PC-3 (cell line): ENCODE measurements around the gene ATP1A4. TPM values are rescaled to one million over a fixed set of nuclear protein-coding genes. Genes with fewer than 3 reads are reported as not detected.

ENCODE experiments used
- ATAC-seq: fragments of 200-7000 bp; cut with Tn5 transposase; 2 replicates; pipeline ENCODE4 v1.9.1; 2020; ENCODE audit warnings: mild to moderate bottlenecking, moderate library complexity
- BruUV-seq: library from RNA; stranded (reverse); fragments of 400-500 nt; replicated peaks from 2 replicates; lab custom pipeline; 2021; lab: Mats Ljungman, UMichigan
- CTCF ChIA-PET: fragments of 300-600 bp; sonication (Branson Sonifier 250); formaldehyde crosslinking; loops from one replicate; lab custom pipeline; 2022; ENCODE audit warnings: antibody characterized with exemption; lab: Charles Lee
- POLR2A ChIA-PET: fragments of 300-600 bp; sonication (Branson Sonifier 250); formaldehyde crosslinking; loops from one replicate; lab custom pipeline; 2022; ENCODE audit warnings: antibody characterized with exemption; ENCODE audit not compliant: unreplicated experiment; lab: Charles Lee
- DNase-seq: peaks from one replicate; pipeline ENCODE4 v3.0.0-alpha.2; 2015
- H2AFZ ChIP-seq: fragments of 300-600 bp; sonication (generic); 2 replicates; pipeline ENCODE4 v1.6.0; 2016; ENCODE audit warnings: antibody characterized with exemption, low read length
- H3F3A ChIP-seq: fragments of 300-600 bp; sonication (generic); one replicate; pipeline ENCODE4 v1.6.0; 2017; ENCODE audit warnings: antibody characterized with exemption, low read length, control low read depth, mild to moderate bottlenecking; ENCODE audit not compliant: unreplicated experiment
- H3K27ac ChIP-seq: fragments of 300-600 bp; sonication (generic); 2 replicates; pipeline ENCODE4 v1.5.1; 2016; ENCODE audit warnings: mild to moderate bottlenecking, low read length
- H3K27me3 ChIP-seq: fragments of 300-600 bp; sonication (generic); 2 replicates; pipeline ENCODE4 v1.6.1; 2016; ENCODE audit warnings: low read length, mixed read lengths
- H3K36me3 ChIP-seq: fragments of 300-600 bp; sonication (generic); 2 replicates; pipeline ENCODE4 v1.6.1; 2016; ENCODE audit warnings: low read depth, mixed run types, low read length, mixed read lengths
- H3K4me1 ChIP-seq: fragments of 300-600 bp; sonication (generic); 2 replicates; pipeline ENCODE4 v1.5.1; 2016; ENCODE audit warnings: low read length; ENCODE audit not compliant: insufficient read depth
- H3K4me2 ChIP-seq: fragments of 300-600 bp; sonication (generic); 2 replicates; pipeline ENCODE4 v1.6.0; 2016; ENCODE audit warnings: low read length
- H3K4me3 ChIP-seq: fragments of 300-600 bp; sonication (generic); 2 replicates; pipeline ENCODE4 v1.5.1; 2016; ENCODE audit warnings: mild to moderate bottlenecking, low read length, mixed read lengths
- H3K79me2 ChIP-seq: fragments of 300-600 bp; sonication (generic); 2 replicates; pipeline ENCODE4 v1.6.1; 2017; ENCODE audit warnings: low read length, mixed read lengths
- H3K9ac ChIP-seq: fragments of 300-600 bp; sonication (generic); 2 replicates; pipeline ENCODE4 v1.6.0; 2016; ENCODE audit warnings: mild to moderate bottlenecking, low read length
- H3K9me2 ChIP-seq: fragments of 300-600 bp; sonication (generic); replicated peaks from 2 replicates; pipeline ENCODE4 v1.6.1; 2016; ENCODE audit warnings: mixed run types, low read length, mixed read lengths
- H3K9me3 ChIP-seq: fragments of 300-600 bp; sonication (generic); 2 replicates; pipeline ENCODE4 v1.6.1; 2016; ENCODE audit warnings: low read length, mixed read lengths
- H4K20me1 ChIP-seq: fragments of 300-600 bp; sonication (generic); 2 replicates; pipeline ENCODE4 v1.6.1; 2016; ENCODE audit warnings: low read length, mixed read lengths
- EZH2 ChIP-seq: fragments of 300-600 bp; sonication (generic); IDR thresholded peaks from one replicate; pipeline ENCODE4 v1.6.1; 2017; ENCODE audit warnings: antibody characterized with exemption, mild to moderate bottlenecking, low read length; ENCODE audit not compliant: unreplicated experiment
- EZH2phosphoT487 ChIP-seq: fragments of 300-600 bp; sonication (generic); IDR thresholded peaks from 2 replicates; pipeline ENCODE4 v1.6.1; 2018; ENCODE audit warnings: mild to moderate bottlenecking, antibody characterized with exemption, low read length, borderline replicate concordance
- intact Hi-C: fragments of 100-400 bp; cut with micrococcal nuclease; formaldehyde crosslinking; loops from 2 replicates; pipeline ENCODE4 v1.9.0; 2023
- total RNA-seq: library from RNA; depleted of rRNA; stranded (reverse); fragments of >200 nt; gene quantifications from 2 replicates; pipeline ENCODE4 v1.2.3, GENCODE V29; 2014
- TF ChIP-seq, protein P1 (sequence below): fragments of 300-600 bp; sonication (generic); conservative IDR thresholded peaks from 2 replicates; pipeline ENCODE4 v1.5.1; 2017; ENCODE audit warnings: antibody characterized with exemption, low read depth, mild to moderate bottlenecking, low read length

The ATP1A4 gene
- total RNA-seq, 1 experiment from 2014 or later = 0.04 TPM

DNA sequence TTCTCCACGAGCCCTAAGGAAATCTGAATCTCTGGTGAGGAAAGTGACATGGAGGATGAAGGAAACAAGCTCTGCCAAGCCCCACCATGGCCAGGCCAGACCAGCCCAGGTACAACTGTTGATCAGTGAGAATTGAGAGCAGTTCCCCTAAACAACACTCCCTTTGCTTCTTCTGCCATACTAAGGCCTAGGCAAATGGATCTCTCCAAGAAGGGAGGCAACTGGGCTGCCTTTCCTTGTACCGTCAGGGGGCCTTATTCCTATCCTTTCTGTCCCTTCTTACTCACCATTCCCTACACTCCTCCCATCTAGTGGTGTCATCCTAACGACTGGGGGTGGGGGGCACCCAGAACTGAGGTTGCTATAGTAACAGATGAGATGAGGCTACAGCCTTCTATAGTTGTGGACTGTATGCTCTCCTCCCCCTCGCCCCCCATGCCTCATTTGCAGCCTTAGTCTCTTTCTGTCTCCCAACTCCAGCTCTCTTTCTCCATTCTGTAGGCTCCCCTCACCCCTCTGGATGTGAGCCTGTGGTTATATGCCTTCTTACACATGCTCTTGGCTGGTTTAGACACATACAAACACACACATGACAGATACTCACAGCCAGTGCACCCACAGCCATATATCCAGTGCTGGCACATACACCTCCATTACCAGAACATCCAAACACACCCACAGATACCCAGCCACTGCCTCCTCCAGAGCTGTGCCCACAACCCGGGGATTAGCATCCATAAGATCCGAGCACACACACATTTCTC is 57.3 kb downstream of the ATP1A4 start:
- H3K9ac ChIP-seq = no peak overlapping the region
- no peak for TF ChIP-seq EZH2
- TF ChIP-seq, protein P1, sequence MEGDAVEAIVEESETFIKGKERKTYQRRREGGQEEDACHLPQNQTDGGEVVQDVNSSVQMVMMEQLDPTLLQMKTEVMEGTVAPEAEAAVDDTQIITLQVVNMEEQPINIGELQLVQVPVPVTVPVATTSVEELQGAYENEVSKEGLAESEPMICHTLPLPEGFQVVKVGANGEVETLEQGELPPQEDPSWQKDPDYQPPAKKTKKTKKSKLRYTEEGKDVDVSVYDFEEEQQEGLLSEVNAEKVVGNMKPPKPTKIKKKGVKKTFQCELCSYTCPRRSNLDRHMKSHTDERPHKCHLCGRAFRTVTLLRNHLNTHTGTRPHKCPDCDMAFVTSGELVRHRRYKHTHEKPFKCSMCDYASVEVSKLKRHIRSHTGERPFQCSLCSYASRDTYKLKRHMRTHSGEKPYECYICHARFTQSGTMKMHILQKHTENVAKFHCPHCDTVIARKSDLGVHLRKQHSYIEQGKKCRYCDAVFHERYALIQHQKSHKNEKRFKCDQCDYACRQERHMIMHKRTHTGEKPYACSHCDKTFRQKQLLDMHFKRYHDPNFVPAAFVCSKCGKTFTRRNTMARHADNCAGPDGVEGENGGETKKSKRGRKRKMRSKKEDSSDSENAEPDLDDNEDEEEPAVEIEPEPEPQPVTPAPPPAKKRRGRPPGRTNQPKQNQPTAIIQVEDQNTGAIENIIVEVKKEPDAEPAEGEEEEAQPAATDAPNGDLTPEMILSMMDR = no peak
- no peak for TF ChIP-seq EZH2phosphoT487
- BruUV-seq = no TSS peak
- peaks cover 27% of the 10 kb centered on the region; the same call in 1 of the 2 replicates for H4K20me1 ChIP-seq
- H3K9me2 ChIP-seq = no peaks in the 10 kb centered on the region
- no peaks in the 10 kb centered on the region for H3F3A ChIP-seq
- peaks cover 40% of the 10 kb centered on the region for H3K36me3 ChIP-seq
- intact Hi-C loops = no loop called here
- H3K4me2 ChIP-seq = no peak overlapping the region
- DNase-seq = no peak
- no peak overlapping the region for H3K27ac ChIP-seq
- H3K9me3 ChIP-seq = no peaks in the 10 kb centered on the region
- no peak for ATAC-seq
- H3K27me3 ChIP-seq = no peaks in the 10 kb centered on the region
- peaks cover 57% of the 10 kb centered on the region for H3K79me2 ChIP-seq
- H3K4me3 ChIP-seq = no peak overlapping the region
- ChIA-PET POLR2A (no interaction called here), CTCF (interaction anchor here (2.1 kb wide), 1 partner anchor 15 kb away, joined by 5 read pairs; no protein-coding TSS in a partner anchor)
- H2AFZ ChIP-seq = no peak overlapping the region
- H3K4me1 ChIP-seq = peaks cover 23% of the 10 kb centered on the region

DNA sequence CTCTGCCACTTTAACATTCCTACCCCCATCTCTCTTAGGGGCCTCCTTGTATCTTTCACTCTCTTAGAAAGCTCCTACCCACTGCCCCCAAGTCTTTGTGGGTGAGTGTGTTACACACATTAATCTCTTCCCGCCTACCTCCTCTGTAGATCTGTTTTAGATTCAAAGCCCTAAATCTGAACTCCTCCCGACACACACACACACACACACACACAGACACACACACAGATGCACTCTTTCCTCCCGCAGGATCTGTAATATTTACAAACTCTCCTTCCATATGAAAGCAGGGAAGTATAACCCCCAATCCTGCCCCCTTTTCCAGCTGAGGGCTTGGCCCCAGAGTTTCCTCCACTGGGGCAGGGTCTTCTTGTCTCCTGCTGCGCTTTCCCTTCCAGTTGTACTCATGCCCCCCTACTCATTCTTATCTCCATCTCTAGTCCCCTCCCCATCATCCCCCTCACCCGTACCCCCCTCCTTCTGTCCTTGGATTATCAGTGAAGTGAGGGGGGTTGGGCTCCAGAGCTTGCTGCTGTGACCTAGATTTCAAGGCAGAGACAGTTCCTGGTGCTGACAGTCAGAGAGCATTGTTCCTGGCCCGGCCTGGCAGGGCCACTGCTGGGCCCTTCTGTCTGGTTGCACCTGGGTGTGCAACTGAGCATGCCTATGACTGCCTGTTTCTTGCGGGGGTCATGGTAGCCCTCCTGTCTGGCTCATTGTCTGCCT is 58.1 kb downstream of the ATP1A4 start:
- Histone ChIP-seq H3K27ac (no peak overlapping the region), H2AFZ (no peak overlapping the region), H3K4me2 (no peak overlapping the region), H3K9me3 (no peaks in the 10 kb centered on the region), H3F3A (no peaks in the 10 kb centered on the region), H3K36me3 (peaks cover 48% of the 10 kb centered on the region), H3K9ac (no peak overlapping the region), H3K4me3 (no peak overlapping the region), H4K20me1 (peaks cover 27% of the 10 kb centered on the region; the same call in 1 of the 2 replicates), H3K9me2 (no peaks in the 10 kb centered on the region), H3K4me1 (peaks cover 19% of the 10 kb centered on the region), H3K27me3 (no peaks in the 10 kb centered on the region), H3K79me2 (peaks cover 57% of the 10 kb centered on the region)
- no peak for DNase-seq
- ChIA-PET POLR2A (no interaction called here), CTCF (interaction anchor here (2.1 kb wide), 1 partner anchor 16 kb away, joined by 5 read pairs; no protein-coding TSS in a partner anchor)
- intact Hi-C loops = no loop called here
- ATAC-seq = no peak
- TF ChIP-seq, protein P1 = no peak
- TF ChIP-seq EZH2phosphoT487 (no peak), EZH2 (no peak)
- BruUV-seq = no TSS peak
